HepG2 (cell line): ENCODE measurements around the gene CCDC69. TPM values are rescaled to one million over a fixed set of nuclear protein-coding genes. Genes with fewer than 3 reads are reported as not detected.

Experiments
- ARNT2 ChIP-seq: sonication (generic); formaldehyde crosslinking; IDR thresholded peaks from 2 replicates; pipeline ENCODE4 v1.8.0; 2022; ENCODE audit warnings: mild to moderate bottlenecking, low read depth, missing genetic modification reagents, moderate library complexity
- ETV5 ChIP-seq: IDR thresholded peaks from 2 replicates; pipeline ENCODE4 v1.6.1; 2018; ENCODE audit warnings: missing biosample characterization, missing genetic modification reagents, inconsistent platforms, borderline replicate concordance
- IRX3 ChIP-seq: sonication (generic); formaldehyde crosslinking; IDR thresholded peaks from 2 replicates; pipeline ENCODE4 v1.8.1; 2023; ENCODE audit warnings: mild to moderate bottlenecking, low read depth, missing genetic modification reagents, borderline replicate concordance
- NCOA1 ChIP-seq: sonication (generic); formaldehyde crosslinking; IDR thresholded peaks from 2 replicates; pipeline ENCODE4 v1.9.0; 2021; ENCODE audit warnings: missing genetic modification reagents
- RAD21 ChIP-seq: fragments of 450-650 bp; formaldehyde crosslinking; IDR thresholded peaks from 2 replicates; pipeline ENCODE4 v1.5.0; 2020; ENCODE audit warnings: mild to moderate bottlenecking
- ZNF329 ChIP-seq: sonication (generic); formaldehyde crosslinking; IDR thresholded peaks from 2 replicates; pipeline ENCODE4 v1.9.0; 2021; ENCODE audit warnings: low read depth, mild to moderate bottlenecking, missing genetic modification reagents
- ZNF782 ChIP-seq: sonication (generic); formaldehyde crosslinking; IDR thresholded peaks from 2 replicates; pipeline ENCODE4 v1.4.0; 2020; ENCODE audit warnings: missing genetic modification reagents, mild to moderate bottlenecking, borderline replicate concordance
- polyA plus RNA-seq, 8 experiments: library from polyadenylated mRNA; depleted of rRNA in 3 of 8; stranded (reverse) in 7 of 8; unstranded in 1 of 8; fragments of >200 nt; fragmentation: Illumina TruSeq in 4 of 8; extraction: Trizol in 4 of 8; gene quantifications; 2 replicates each; pipeline versions ENCODE4 v1.2.1 to v1.2.3, GENCODE V29; 2011 to 2016; ENCODE audit warnings: low read depth in 4 of 8, missing spikeins in 1 of 8, mixed read lengths in 1 of 8; ENCODE audit not compliant: insufficient read depth in 1 of 8
- total RNA-seq, 5 experiments: library from RNA; depleted of rRNA; stranded (reverse); fragments of >200 nt; fragmentation: Illumina TruSeq; extraction: Trizol; gene quantifications; 2 replicates each; pipeline ENCODE4 v1.2.3, GENCODE V29; 2016; ENCODE audit warnings: low read depth in 1 of 5
- TF ChIP-seq, protein P1 (sequence below): sonication (generic); formaldehyde crosslinking; IDR thresholded peaks from 2 replicates; pipeline ENCODE4 v1.4.0; 2020; ENCODE audit warnings: missing genetic modification reagents
- TF ChIP-seq, protein P2 (sequence below): sonication (generic); formaldehyde crosslinking; IDR thresholded peaks from 2 replicates; pipeline ENCODE4 v1.4.0; 2020; ENCODE audit warnings: mild to moderate bottlenecking, low read depth, missing genetic modification reagents
- TF ChIP-seq, protein P3 (sequence below): sonication (generic); formaldehyde crosslinking; IDR thresholded peaks from 2 replicates; pipeline ENCODE4 v1.5.0; 2020; ENCODE audit warnings: mild to moderate bottlenecking, missing genetic modification reagents
- TF ChIP-seq, protein P4 (sequence below): sonication (generic); formaldehyde crosslinking; IDR thresholded peaks from 2 replicates; pipeline ENCODE4 v1.5.0; 2020; ENCODE audit warnings: mild to moderate bottlenecking, missing genetic modification reagents
- TF ChIP-seq, protein P5 (sequence below), 2 experiments: sonication (generic) in 1 of 2; formaldehyde crosslinking in 1 of 2; IDR thresholded peaks; 2 replicates each; pipeline versions ENCODE4 v1.4.0 to v1.6.1; 2018 to 2020; ENCODE audit warnings: missing genetic modification reagents in 2 of 2, borderline replicate concordance in 1 of 2, low read depth in 1 of 2, mild to moderate bottlenecking in 1 of 2, missing biosample characterization in 1 of 2

The CCDC69 gene
- total and polyA plus RNA-seq, 2 of the 13 experiments (the other 11 are each of a cell fraction or from before 2014, with no cell fraction given): 12.2 to 45.2 TPM

DNA sequence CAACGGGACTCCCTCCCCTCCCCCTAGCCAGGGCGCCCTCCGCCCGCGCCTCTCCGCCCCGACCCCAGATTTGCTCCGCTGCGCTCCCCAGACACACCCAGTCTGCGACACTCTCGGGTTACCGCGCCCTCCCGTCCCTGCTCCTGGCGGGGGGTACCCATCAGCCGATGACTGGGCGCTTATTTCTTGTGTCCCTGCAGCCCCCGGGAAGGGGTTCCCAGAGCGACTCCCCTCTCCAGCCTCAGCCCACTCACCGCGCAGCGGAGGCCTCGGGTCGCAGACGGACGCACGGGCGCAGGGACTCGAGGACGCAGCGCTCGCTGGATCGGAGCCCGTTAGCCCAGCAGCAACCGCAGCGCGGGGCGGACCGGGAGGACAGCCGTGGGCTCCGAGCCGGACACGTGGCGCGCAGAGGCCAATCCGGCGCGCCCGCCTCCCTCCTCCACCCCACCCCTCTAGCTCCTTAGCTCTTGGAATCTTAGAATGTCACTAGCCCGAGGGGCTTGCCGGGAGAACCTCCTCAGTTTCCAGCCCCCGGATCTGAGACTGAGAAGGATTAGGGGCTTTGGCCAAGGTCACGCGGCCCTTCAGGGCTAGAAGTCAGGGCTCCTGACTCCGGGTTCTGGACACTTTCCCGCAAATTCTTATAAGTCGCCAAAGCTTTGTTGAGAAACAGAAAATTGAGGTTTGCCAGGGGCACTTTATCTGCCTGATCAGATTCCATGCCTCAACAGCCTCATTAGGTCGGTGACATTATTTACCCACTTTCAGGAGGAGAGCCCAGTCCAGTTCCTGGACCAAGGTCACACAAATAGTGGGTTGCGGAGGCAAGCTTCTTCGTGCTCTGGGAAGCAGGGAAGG lies 66.2 kb downstream of the CCDC69 start, which contains the start of gene ANXA6 (continued):
- TF ChIP-seq, protein P1, sequence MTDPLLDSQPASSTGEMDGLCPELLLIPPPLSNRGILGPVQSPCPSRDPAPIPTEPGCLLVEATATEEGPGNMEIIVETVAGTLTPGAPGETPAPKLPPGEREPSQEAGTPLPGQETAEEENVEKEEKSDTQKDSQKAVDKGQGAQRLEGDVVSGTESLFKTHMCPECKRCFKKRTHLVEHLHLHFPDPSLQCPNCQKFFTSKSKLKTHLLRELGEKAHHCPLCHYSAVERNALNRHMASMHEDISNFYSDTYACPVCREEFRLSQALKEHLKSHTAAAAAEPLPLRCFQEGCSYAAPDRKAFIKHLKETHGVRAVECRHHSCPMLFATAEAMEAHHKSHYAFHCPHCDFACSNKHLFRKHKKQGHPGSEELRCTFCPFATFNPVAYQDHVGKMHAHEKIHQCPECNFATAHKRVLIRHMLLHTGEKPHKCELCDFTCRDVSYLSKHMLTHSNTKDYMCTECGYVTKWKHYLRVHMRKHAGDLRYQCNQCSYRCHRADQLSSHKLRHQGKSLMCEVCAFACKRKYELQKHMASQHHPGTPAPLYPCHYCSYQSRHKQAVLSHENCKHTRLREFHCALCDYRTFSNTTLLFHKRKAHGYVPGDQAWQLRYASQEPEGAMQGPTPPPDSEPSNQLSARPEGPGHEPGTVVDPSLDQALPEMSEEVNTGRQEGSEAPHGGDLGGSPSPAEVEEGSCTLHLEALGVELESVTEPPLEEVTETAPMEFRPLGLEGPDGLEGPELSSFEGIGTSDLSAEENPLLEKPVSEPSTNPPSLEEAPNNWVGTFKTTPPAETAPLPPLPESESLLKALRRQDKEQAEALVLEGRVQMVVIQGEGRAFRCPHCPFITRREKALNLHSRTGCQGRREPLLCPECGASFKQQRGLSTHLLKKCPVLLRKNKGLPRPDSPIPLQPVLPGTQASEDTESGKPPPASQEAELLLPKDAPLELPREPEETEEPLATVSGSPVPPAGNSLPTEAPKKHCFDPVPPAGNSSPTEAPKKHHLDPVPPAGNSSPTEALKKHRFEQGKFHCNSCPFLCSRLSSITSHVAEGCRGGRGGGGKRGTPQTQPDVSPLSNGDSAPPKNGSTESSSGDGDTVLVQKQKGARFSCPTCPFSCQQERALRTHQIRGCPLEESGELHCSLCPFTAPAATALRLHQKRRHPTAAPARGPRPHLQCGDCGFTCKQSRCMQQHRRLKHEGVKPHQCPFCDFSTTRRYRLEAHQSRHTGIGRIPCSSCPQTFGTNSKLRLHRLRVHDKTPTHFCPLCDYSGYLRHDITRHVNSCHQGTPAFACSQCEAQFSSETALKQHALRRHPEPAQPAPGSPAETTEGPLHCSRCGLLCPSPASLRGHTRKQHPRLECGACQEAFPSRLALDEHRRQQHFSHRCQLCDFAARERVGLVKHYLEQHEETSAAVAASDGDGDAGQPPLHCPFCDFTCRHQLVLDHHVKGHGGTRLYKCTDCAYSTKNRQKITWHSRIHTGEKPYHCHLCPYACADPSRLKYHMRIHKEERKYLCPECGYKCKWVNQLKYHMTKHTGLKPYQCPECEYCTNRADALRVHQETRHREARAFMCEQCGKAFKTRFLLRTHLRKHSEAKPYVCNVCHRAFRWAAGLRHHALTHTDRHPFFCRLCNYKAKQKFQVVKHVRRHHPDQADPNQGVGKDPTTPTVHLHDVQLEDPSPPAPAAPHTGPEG (CRISPR knock-in tag): peak; percentile 79; the same call in 1 of the 2 replicates
- TF ChIP-seq, protein P2, sequence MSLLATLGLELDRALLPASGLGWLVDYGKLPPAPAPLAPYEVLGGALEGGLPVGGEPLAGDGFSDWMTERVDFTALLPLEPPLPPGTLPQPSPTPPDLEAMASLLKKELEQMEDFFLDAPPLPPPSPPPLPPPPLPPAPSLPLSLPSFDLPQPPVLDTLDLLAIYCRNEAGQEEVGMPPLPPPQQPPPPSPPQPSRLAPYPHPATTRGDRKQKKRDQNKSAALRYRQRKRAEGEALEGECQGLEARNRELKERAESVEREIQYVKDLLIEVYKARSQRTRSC (CRISPR knock-in tag): no peak
- TF ChIP-seq, protein P3, sequence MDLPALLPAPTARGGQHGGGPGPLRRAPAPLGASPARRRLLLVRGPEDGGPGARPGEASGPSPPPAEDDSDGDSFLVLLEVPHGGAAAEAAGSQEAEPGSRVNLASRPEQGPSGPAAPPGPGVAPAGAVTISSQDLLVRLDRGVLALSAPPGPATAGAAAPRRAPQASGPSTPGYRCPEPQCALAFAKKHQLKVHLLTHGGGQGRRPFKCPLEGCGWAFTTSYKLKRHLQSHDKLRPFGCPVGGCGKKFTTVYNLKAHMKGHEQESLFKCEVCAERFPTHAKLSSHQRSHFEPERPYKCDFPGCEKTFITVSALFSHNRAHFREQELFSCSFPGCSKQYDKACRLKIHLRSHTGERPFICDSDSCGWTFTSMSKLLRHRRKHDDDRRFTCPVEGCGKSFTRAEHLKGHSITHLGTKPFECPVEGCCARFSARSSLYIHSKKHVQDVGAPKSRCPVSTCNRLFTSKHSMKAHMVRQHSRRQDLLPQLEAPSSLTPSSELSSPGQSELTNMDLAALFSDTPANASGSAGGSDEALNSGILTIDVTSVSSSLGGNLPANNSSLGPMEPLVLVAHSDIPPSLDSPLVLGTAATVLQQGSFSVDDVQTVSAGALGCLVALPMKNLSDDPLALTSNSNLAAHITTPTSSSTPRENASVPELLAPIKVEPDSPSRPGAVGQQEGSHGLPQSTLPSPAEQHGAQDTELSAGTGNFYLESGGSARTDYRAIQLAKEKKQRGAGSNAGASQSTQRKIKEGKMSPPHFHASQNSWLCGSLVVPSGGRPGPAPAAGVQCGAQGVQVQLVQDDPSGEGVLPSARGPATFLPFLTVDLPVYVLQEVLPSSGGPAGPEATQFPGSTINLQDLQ (CRISPR knock-in tag): no peak
- TF ChIP-seq ZNF782 (CRISPR knock-in tag) (peak; percentile 41; the same call in 1 of the 2 replicates), ZNF329 (CRISPR knock-in tag) (no peak), IRX3 (CRISPR knock-in tag) (no peak), ETV5 (0 out of 2 replicates have a peak, but pooled peaks have one; percentile 6), RAD21 (CRISPR knock-in tag) (no peak), NCOA1 (CRISPR knock-in tag) (0 out of 2 replicates have a peak, but pooled peaks have one; percentile 48), ARNT2 (CRISPR knock-in tag) (no peak; the same call in 1 of the 2 replicates)
- TF ChIP-seq, protein P4, sequence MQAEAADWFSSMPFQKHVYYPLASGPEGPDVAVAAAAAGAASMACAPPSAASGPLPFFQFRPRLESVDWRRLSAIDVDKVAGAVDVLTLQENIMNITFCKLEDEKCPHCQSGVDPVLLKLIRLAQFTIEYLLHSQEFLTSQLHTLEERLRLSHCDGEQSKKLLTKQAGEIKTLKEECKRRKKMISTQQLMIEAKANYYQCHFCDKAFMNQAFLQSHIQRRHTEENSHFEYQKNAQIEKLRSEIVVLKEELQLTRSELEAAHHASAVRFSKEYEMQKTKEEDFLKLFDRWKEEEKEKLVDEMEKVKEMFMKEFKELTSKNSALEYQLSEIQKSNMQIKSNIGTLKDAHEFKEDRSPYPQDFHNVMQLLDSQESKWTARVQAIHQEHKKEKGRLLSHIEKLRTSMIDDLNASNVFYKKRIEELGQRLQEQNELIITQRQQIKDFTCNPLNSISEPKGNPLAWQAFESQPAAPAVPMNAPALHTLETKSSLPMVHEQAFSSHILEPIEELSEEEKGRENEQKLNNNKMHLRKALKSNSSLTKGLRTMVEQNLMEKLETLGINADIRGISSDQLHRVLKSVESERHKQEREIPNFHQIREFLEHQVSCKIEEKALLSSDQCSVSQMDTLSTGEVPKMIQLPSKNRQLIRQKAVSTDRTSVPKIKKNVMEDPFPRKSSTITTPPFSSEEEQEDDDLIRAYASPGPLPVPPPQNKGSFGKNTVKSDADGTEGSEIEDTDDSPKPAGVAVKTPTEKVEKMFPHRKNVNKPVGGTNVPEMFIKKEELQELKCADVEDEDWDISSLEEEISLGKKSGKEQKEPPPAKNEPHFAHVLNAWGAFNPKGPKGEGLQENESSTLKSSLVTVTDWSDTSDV (CRISPR knock-in tag): no peak
- TF ChIP-seq, protein P5, sequence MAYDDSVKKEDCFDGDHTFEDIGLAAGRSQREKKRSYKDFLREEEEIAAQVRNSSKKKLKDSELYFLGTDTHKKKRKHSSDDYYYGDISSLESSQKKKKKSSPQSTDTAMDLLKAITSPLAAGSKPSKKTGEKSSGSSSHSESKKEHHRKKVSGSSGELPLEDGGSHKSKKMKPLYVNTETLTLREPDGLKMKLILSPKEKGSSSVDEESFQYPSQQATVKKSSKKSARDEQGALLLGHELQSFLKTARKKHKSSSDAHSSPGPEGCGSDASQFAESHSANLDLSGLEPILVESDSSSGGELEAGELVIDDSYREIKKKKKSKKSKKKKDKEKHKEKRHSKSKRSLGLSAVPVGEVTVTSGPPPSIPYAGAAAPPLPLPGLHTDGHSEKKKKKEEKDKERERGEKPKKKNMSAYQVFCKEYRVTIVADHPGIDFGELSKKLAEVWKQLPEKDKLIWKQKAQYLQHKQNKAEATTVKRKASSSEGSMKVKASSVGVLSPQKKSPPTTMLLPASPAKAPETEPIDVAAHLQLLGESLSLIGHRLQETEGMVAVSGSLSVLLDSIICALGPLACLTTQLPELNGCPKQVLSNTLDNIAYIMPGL (CRISPR knock-in tag; IDR thresholded peaks at IDR 0.05; ENCODE audit: borderline replicate concordance in 1 of 2, low read depth in 1 of 2): peak in 1 of 2 experiments; percentile 88; a peak in 2 of 4 replicates
